Suprapubic skin (tissue), 3 donors: ENCODE results near the gene CALM1.

Source experiments
- POLR2AphosphoS5 ChIP-seq, 3 donors: sonication (generic); formaldehyde crosslinking; IDR thresholded peaks; one replicate each; pipeline ENCODE4 v1.6.1; 2017; ENCODE audit warnings: antibody characterized with exemption in 3 of 3
- TF ChIP-seq, protein P1 (sequence below), 2 donors: fragments of 200-600 bp in 1 of 2; fragments of 450-650 bp in 1 of 2; sonication (generic) in 1 of 2; IDR thresholded peaks; one replicate each; pipeline ENCODE4 v1.5.1; 2016 to 2019; ENCODE audit warnings: antibody characterized with exemption in 2 of 2, mild to moderate bottlenecking in 1 of 2, moderate library complexity in 1 of 2

GRCh38 chr14:90442388-90442787 is 45.6 kb downstream of the CALM1 start:
- TF ChIP-seq, protein P1, sequence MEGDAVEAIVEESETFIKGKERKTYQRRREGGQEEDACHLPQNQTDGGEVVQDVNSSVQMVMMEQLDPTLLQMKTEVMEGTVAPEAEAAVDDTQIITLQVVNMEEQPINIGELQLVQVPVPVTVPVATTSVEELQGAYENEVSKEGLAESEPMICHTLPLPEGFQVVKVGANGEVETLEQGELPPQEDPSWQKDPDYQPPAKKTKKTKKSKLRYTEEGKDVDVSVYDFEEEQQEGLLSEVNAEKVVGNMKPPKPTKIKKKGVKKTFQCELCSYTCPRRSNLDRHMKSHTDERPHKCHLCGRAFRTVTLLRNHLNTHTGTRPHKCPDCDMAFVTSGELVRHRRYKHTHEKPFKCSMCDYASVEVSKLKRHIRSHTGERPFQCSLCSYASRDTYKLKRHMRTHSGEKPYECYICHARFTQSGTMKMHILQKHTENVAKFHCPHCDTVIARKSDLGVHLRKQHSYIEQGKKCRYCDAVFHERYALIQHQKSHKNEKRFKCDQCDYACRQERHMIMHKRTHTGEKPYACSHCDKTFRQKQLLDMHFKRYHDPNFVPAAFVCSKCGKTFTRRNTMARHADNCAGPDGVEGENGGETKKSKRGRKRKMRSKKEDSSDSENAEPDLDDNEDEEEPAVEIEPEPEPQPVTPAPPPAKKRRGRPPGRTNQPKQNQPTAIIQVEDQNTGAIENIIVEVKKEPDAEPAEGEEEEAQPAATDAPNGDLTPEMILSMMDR (IDR thresholded peaks at IDR 0.05) = no peak
- TF ChIP-seq POLR2AphosphoS5 (IDR thresholded peaks at IDR 0.05) = no peak
